Activated naive CD8-positive, alpha-beta T cell treated with anti-CD3 and anti-CD28 coated beads, Interleukin-2, amount 50 U/mL, for 24 hours (primary cell): ENCODE results near the gene CCDC157.
"Not testable (repeated sequence)": the region's sequence is repeated elsewhere in the genome, so short reads cannot be mapped to it uniquely, and the experiment has no call there.

ENCODE experiments used
- ATAC-seq: fragments of 150-1000 bp; cut with Tn5 transposase; one replicate; pipeline ENCODE4 v1.10.0; 2021
- DNase-seq: peaks from one replicate; pipeline ENCODE4 v3.0.0; 2021
- H3K27ac Mint-ChIP-seq: one replicate; pipeline ENCODE4 v1.8.0; 2021; ENCODE audit warnings: mild to moderate bottlenecking, mixed read lengths
- H3K27me3 Mint-ChIP-seq: one replicate; pipeline ENCODE4 v1.8.0; 2021; ENCODE audit warnings: mixed read lengths
- H3K36me3 Mint-ChIP-seq: one replicate; pipeline ENCODE4 v1.8.0; 2021; ENCODE audit warnings: low read depth, mixed read lengths
- H3K4me1 Mint-ChIP-seq: one replicate; pipeline ENCODE4 v1.8.0; 2021; ENCODE audit warnings: mixed read lengths
- H3K4me3 Mint-ChIP-seq: one replicate; pipeline ENCODE4 v1.8.0; 2021; ENCODE audit warnings: mild to moderate bottlenecking, moderate library complexity, mixed read lengths
- H3K9me3 Mint-ChIP-seq: one replicate; pipeline ENCODE4 v1.8.0; 2021; ENCODE audit warnings: mixed read lengths

CCDC157 gene

GRCh38 chr22:30399718-30400117, 42.9 kb downstream of the CCDC157 start:
- DNase-seq (no peak), ATAC-seq (no peak)
- Mint-ChIP-seq H3K4me1 (peaks cover 35% of the 10 kb centered on the region), H3K27me3 (no peaks in the 10 kb centered on the region), H3K36me3 (peaks cover 3% of the 10 kb centered on the region), H3K27ac (no peak overlapping the region), H3K4me3 (no peak overlapping the region), H3K9me3 (no peaks in the 10 kb centered on the region)

- ATAC-seq: no peak
- no peaks in the 10 kb centered on the region for H3K9me3 Mint-ChIP-seq
- no peak for DNase-seq
- H3K4me1 Mint-ChIP-seq: peaks cover 35% of the 10 kb centered on the region
- no peak overlapping the region for H3K27ac Mint-ChIP-seq
- no peak overlapping the region for H3K4me3 Mint-ChIP-seq
- H3K27me3 Mint-ChIP-seq: no peaks in the 10 kb centered on the region
- peaks cover 3% of the 10 kb centered on the region for H3K36me3 Mint-ChIP-seq
Observed at GRCh38 chr22:30400159-30400558, 43.4 kb downstream of the CCDC157 start.

DNA sequence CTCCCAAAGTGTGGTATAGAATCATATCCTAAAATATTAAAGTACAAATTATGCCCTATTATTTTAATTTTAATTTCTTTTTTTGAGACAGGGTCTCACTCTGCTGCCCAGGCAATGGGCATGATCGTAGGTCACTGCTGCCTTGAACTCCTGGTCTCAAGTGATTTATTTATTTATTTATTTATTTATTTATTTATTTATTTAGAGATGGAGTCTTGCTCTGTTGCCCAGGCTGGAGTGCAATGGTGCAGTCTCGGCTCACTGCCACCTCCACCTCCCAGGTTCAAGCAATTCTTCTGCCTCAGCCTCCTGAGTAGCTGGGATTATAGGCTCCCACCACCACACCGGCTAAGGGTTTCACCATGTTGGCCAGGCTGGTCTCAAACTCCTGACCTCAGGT, 44.2 kb downstream of the CCDC157 start:
- H3K27ac Mint-ChIP-seq, H3K36me3 Mint-ChIP-seq, H3K27me3 Mint-ChIP-seq, DNase-seq, ATAC-seq, H3K9me3 Mint-ChIP-seq, H3K4me3 Mint-ChIP-seq: not testable (repeated sequence)
- peaks cover 30% of the 10 kb centered on the region for H3K4me1 Mint-ChIP-seq

- ATAC-seq (no peak), DNase-seq (no peak)
- Mint-ChIP-seq H3K9me3 (no peaks in the 10 kb centered on the region), H3K27ac (no peak overlapping the region), H3K36me3 (peaks cover 7% of the 10 kb centered on the region), H3K4me1 (peaks cover 23% of the 10 kb centered on the region), H3K27me3 (no peaks in the 10 kb centered on the region), H3K4me3 (no peak overlapping the region)
Observed at GRCh38 chr22:30402028-30402765, 45.4 kb downstream of the CCDC157 start.

DNA sequence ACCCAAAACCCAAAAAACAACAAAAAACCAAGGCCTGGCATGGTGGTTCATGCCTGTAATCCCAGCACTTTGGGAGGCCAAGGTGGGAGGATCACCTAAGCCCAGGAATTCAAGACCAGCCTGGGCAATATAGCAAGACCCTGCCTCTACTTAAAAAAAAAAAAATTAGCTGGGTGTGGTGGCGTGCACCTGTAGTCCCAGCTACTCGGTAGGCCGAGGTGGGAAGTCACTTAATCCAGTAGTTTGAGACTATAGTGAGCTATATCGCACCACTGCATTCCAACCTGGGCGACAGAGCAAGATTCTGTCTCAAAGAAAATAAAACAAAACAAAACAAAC, 45.9 kb downstream of the CCDC157 start:
- not testable (repeated sequence) for H3K36me3 Mint-ChIP-seq, H3K27ac Mint-ChIP-seq

DNA sequence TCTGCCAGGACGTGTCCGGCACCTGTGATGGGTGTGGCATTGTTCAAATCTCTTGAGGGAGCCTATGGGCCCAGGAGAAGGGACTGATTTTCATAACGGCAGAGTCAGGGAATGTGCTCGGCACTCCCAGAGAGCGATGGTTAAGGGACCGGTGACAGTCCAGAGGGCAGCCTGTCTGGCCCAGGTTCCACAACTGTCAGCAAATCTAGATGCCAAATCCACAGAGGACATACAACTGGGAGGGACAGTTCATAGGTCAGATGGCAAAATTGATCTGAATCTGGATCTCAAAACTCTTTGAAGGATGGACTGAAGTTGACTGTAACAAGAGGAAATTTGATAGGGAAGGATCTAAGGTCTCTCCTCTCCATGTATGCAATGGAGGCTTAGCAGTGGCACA, 47.5 kb downstream of the CCDC157 start:
- Mint-ChIP-seq H3K4me3 (no peak overlapping the region), H3K9me3 (no peaks in the 10 kb centered on the region)

More for the DNA sequence above, 45.9 kb downstream of the CCDC157 start:
- not testable (repeated sequence) for ATAC-seq, H3K27me3 Mint-ChIP-seq, DNase-seq, H3K9me3 Mint-ChIP-seq, H3K4me3 Mint-ChIP-seq
- peaks cover 20% of the 10 kb centered on the region for H3K4me1 Mint-ChIP-seq

DNA sequence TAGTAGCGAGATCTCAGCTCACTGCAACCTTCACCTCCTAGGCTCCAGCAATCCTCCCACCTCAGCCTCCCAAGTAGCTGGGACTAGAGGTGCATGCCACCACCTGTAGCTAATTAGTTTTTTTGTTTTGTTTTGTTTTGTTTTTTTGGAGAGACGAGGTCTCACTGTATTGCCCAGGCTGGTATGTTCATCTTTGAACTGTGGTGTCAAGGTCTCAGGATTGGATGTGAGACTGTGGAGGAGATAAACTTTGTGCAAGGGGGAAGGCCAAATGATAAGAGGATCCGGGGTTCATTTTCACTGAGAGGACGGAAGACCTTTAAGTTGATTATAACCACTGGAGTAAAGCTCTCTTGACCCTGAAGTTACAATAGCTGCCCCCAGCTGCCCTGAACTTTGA, 48.9 kb downstream of the CCDC157 start:
- peaks cover 14% of the 10 kb centered on the region for H3K4me1 Mint-ChIP-seq
- H3K4me3 Mint-ChIP-seq: no peak overlapping the region
- peaks cover 14% of the 10 kb centered on the region for H3K36me3 Mint-ChIP-seq
- ATAC-seq (no peak), DNase-seq (no peak)
- H3K9me3 Mint-ChIP-seq: no peaks in the 10 kb centered on the region
- no peaks in the 10 kb centered on the region for H3K27me3 Mint-ChIP-seq
- H3K27ac Mint-ChIP-seq: no peak overlapping the region

More for the DNA sequence above, 47.5 kb downstream of the CCDC157 start:
- DNase-seq (no peak), ATAC-seq (no peak)
- H3K4me1 Mint-ChIP-seq: peaks cover 16% of the 10 kb centered on the region
- no peak overlapping the region for H3K27ac Mint-ChIP-seq
- H3K36me3 Mint-ChIP-seq: peaks cover 11% of the 10 kb centered on the region
- H3K27me3 Mint-ChIP-seq: no peaks in the 10 kb centered on the region

GRCh38 chr22:30406400-30406799, 49.6 kb downstream of the CCDC157 start:
- ATAC-seq: no peak
- no peak for DNase-seq
- Mint-ChIP-seq H3K27ac (no peak overlapping the region), H3K4me1 (peaks cover 14% of the 10 kb centered on the region), H3K4me3 (no peak overlapping the region), H3K9me3 (no peaks in the 10 kb centered on the region), H3K27me3 (no peaks in the 10 kb centered on the region), H3K36me3 (peaks cover 20% of the 10 kb centered on the region)

DNA sequence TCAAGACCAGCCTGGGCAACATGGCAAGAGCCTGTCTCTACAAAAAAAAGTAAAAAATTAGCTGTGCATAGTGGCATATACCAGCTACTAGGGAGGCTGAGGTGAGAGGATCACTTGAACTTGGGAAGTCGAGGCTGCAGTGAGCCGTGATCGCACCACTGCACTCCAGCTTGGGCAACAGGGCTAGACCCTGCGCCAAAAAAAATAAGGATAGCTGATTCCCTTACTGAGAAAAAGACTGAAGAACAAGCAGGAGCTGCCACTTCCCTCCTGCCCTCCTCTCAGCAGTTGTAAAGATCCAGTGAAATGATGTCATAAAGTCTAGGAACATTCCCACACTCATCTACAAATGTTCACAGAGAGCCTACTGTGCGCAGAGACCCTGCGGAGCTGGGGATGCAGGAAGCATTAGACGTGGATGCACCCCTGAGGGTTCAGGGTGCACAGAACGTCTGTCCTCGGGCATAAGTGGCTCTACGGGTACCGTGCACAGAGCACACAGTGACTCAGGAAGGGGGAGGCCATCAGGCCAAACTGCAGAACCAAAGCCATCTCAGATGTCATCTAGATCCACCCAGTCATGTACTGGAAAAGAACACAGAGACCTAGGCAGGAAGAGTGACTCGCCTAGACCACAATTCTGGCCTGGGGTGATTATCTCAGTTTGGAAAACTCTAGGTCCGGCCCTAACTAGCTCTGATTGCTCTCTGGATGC, 51.7 kb downstream of the CCDC157 start:
- peak; percentile 81 for ATAC-seq

GRCh38 chr22:30411780-30412179, 55.0 kb downstream of the CCDC157 start:
- no peak overlapping the region for H3K27ac Mint-ChIP-seq
- DNase-seq (no peak), ATAC-seq (no peak)
- no peak overlapping the region for H3K4me3 Mint-ChIP-seq
- H3K9me3 Mint-ChIP-seq: no peaks in the 10 kb centered on the region
- peaks cover 31% of the 10 kb centered on the region for H3K4me1 Mint-ChIP-seq
- peaks cover 46% of the 10 kb centered on the region for H3K36me3 Mint-ChIP-seq
- no peaks in the 10 kb centered on the region for H3K27me3 Mint-ChIP-seq

More for the DNA sequence above, 51.7 kb downstream of the CCDC157 start:
- no peaks in the 10 kb centered on the region for H3K9me3 Mint-ChIP-seq
- peaks cover 34% of the 10 kb centered on the region for H3K36me3 Mint-ChIP-seq
- no peak overlapping the region for H3K4me3 Mint-ChIP-seq
- no peak for DNase-seq
- H3K4me1 Mint-ChIP-seq: peaks cover 19% of the 10 kb centered on the region
- no peak overlapping the region for H3K27ac Mint-ChIP-seq
- H3K27me3 Mint-ChIP-seq: no peaks in the 10 kb centered on the region

DNA sequence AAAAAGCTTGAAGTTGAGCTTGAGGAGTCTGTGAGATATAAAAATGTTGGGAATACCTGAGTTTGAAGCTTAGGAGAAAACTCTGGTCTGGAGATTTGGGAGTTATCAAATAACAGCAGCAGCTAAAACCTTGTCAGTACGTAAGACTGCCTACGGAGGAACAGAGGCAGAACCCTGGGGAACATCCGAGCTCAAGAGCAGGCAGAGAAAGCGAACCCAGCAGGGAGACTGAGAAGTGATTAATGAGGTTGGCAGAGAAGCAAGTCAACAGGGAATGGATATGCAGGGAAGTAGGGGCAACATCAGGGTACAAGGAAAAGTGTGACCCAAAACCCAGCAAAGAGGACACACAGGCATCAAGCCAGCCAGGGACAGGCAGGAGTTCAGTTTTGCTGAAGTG, 56.2 kb downstream of the CCDC157 start:
- peak overlapping the region; percentile 28 for H3K27ac Mint-ChIP-seq

DNA sequence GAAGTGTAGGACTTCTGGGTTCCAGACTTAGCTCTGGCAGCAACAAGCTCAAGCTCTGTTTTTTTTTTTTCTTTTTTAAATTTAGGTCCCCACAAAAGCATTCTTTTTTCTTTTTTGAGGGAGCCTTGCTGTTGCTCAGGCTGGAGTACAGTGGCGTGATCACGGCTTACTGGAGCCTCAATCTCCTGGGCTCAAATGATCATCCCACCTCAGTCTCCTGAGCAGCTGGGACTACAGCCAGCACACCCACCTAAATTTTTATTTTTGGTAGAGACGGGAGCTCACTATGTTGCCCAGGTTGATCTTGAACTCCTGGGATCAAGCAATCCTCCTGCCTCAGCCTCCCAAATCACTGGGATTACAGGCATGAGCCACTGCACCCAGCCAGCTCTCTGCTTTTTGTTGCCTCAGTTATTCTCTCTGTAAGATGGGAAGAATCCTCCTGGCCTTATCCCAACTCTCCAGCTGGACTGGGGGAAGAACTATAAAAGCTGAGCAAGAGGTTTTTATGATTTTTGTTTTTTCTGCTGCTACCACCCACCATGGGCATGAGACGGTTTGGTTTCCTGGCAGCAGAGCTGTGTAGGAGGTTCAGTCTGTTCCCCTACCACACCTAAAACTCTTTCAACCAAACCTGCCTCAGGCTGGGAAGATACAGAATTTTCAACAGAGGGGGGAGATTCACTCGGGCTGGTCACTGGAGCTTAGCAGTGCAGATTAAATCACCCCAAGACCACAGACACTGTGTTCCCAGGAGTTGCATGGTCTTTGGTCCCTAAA, 57.1 kb downstream of the CCDC157 start:
- no peaks in the 10 kb centered on the region for H3K27me3 Mint-ChIP-seq
- H3K36me3 Mint-ChIP-seq: peaks cover 47% of the 10 kb centered on the region
- H3K27ac Mint-ChIP-seq: peak overlapping the region; percentile 79

More for the DNA sequence above, 56.2 kb downstream of the CCDC157 start:
- H3K9me3 Mint-ChIP-seq: no peaks in the 10 kb centered on the region
- no peak overlapping the region for H3K4me3 Mint-ChIP-seq
- no peaks in the 10 kb centered on the region for H3K27me3 Mint-ChIP-seq
- H3K36me3 Mint-ChIP-seq: peaks cover 48% of the 10 kb centered on the region
- ATAC-seq (no peak), DNase-seq (no peak)
- H3K4me1 Mint-ChIP-seq: peaks cover 31% of the 10 kb centered on the region

GRCh38 chr22:30414525-30415047, 57.8 kb downstream of the CCDC157 start:
- Mint-ChIP-seq H3K4me1 (peaks cover 23% of the 10 kb centered on the region), H3K36me3 (peaks cover 47% of the 10 kb centered on the region), H3K27ac (peak overlapping the region; percentile 79), H3K27me3 (no peaks in the 10 kb centered on the region), H3K9me3 (no peaks in the 10 kb centered on the region), H3K4me3 (no peak overlapping the region)
- ATAC-seq: no peak
- no peak for DNase-seq

More for the DNA sequence above, 57.1 kb downstream of the CCDC157 start:
- no peak for ATAC-seq
- no peaks in the 10 kb centered on the region for H3K9me3 Mint-ChIP-seq
- peaks cover 21% of the 10 kb centered on the region for H3K4me1 Mint-ChIP-seq
- no peak overlapping the region for H3K4me3 Mint-ChIP-seq
- DNase-seq: no peak

- Mint-ChIP-seq H3K36me3 (peaks cover 46% of the 10 kb centered on the region), H3K4me3 (no peak overlapping the region), H3K27ac (no peak overlapping the region), H3K27me3 (no peaks in the 10 kb centered on the region), H3K9me3 (no peaks in the 10 kb centered on the region), H3K4me1 (peaks cover 40% of the 10 kb centered on the region)
- DNase-seq (no peak), ATAC-seq (no peak)
Observed at GRCh38 chr22:30416403-30416802, 59.6 kb downstream of the CCDC157 start.
